HG03135 (cell line): ENCODE results near the gene RBM4B.
A peak's percentile ranks its signal among the peaks of the same experiment; 100 is the strongest.

Experiments
- ATAC-seq: cut with Tn5 transposase; IDR thresholded peaks from one replicate; pipeline ENCODE4 v1.9.1; 2021; ENCODE audit warnings: mild to moderate bottlenecking, moderate library complexity; ENCODE audit not compliant: unreplicated experiment

RBM4B gene

GRCh38 chr11:66616379-66617154 is 61.1 kb downstream of the RBM4B start, which contains the start of gene RBM14:
Gene RBM14, plus strand, starts transcription at chr11:66616630. Its CDS starts 91 bp downstream, at chr11:66616721.
- ATAC-seq = peak; percentile 82
